HepG2 (cell line): ENCODE results near the gene PAQR6. TPM values are rescaled to one million over a fixed set of nuclear protein-coding genes. Genes with fewer than 3 reads are reported as not detected.

Source experiments
- ATAC-seq: fragments of 200-7000 bp; cut with Tn5 transposase; 3 replicates; pipeline ENCODE4 v1.9.1; 2020; ENCODE audit warnings: mild to moderate bottlenecking, moderate library complexity
- BruUV-seq: library from RNA; stranded (reverse); fragments of 400-500 nt; replicated peaks from 2 replicates; lab custom pipeline; 2021; lab: Mats Ljungman, UMichigan
- CTCF ChIA-PET: fragments of 300-600 bp; formaldehyde crosslinking; extraction: SDS; loops from one replicate; lab custom pipeline; 2021; ENCODE audit warnings: low total read pairs, inconsistent platforms, low intra/inter-chr PET ratio; lab: Yijun Ruan, JAX
- POLR2A ChIA-PET: fragments of 350-600 bp; sonication (Branson Sonifier 250); formaldehyde crosslinking; loops from one replicate; lab custom pipeline; 2020; ENCODE audit warnings: antibody characterized with exemption, inconsistent platforms; lab: Yijun Ruan, JAX
- DNase-seq: peaks from one replicate; pipeline ENCODE4 v3.0.0-alpha.2; 2015; ENCODE audit warnings: low spot score
- FAIRE-seq: peaks from 3 replicates; lab custom pipeline; 2011; peaks lifted over from hg19 to GRCh38; lab: Jason Lieb, UNC
- H2AFZ ChIP-seq: one replicate; pipeline ENCODE4 v1.6.1; 2011; ENCODE audit warnings: low read length, inconsistent platforms
- H3K27ac ChIP-seq: fragments of 300-600 bp; 3 replicates; pipeline ENCODE4 v1.8.0; 2011; ENCODE audit warnings: mixed run types, mild to moderate bottlenecking, mixed read lengths, low read length, inconsistent platforms; ENCODE audit not compliant: insufficient read depth; ENCODE audit errors: extremely low read length
- H3K27me3 ChIP-seq, 2 experiments: fragments of 200-600 bp in 1 of 2; 2 replicates in 1 of 2; 3 replicates in 1 of 2; pipeline versions ENCODE4 v1.6.0 to v1.8.0; 2011; ENCODE audit warnings: low read length in 2 of 2, mild to moderate bottlenecking in 2 of 2, moderate library complexity in 2 of 2, inconsistent platforms in 1 of 2; ENCODE audit not compliant: insufficient read depth in 2 of 2, control insufficient read depth in 1 of 2
- H3K36me3 ChIP-seq, 2 experiments: fragments of 200-600 bp in 1 of 2; replicated peaks in 1 of 2; 2 replicates in 1 of 2; 3 replicates in 1 of 2; pipeline versions ENCODE4 v1.5.1 to v1.8.0; 2011; ENCODE audit warnings: low read length in 2 of 2, inconsistent platforms in 1 of 2; ENCODE audit not compliant: insufficient read depth in 2 of 2, control insufficient read depth in 1 of 2
- H3K4me1 ChIP-seq: 2 replicates; pipeline ENCODE4 v1.5.1; 2012; ENCODE audit warnings: low read length, inconsistent platforms; ENCODE audit not compliant: insufficient read depth
- H3K4me2 ChIP-seq: 2 replicates; pipeline ENCODE4 v1.6.0; 2011; ENCODE audit warnings: low read depth, low read length, inconsistent platforms
- H3K4me3 ChIP-seq, 3 experiments: fragments of 200-600 bp in 1 of 3; sonication (generic), shearing (Covaris generic) in 1 of 3; replicated peaks in 1 of 3; 2 replicates each; pipeline ENCODE4 v1.5.1; 2011 to 2016; ENCODE audit warnings: low read length in 3 of 3, inconsistent platforms in 2 of 3, low read depth in 2 of 3, mild to moderate bottlenecking in 2 of 3, control low read depth in 1 of 3, mixed read lengths in 1 of 3; ENCODE audit not compliant: insufficient read depth in 1 of 3
- H3K79me2 ChIP-seq: one replicate; pipeline ENCODE4 v1.6.1; 2011; ENCODE audit warnings: low read length, inconsistent platforms; ENCODE audit not compliant: insufficient read depth
- H3K9ac ChIP-seq: 2 replicates; pipeline ENCODE4 v1.6.0; 2011; ENCODE audit warnings: mild to moderate bottlenecking, low read depth, low read length, inconsistent platforms; ENCODE audit not compliant: insufficient read depth
- H3K9me3 ChIP-seq: 2 replicates; pipeline ENCODE4 v1.5.1; 2012; ENCODE audit warnings: mild to moderate bottlenecking, low read length
- H4K20me1 ChIP-seq: 2 replicates; pipeline ENCODE4 v1.6.0; 2011; ENCODE audit warnings: inconsistent platforms, mild to moderate bottlenecking, low read length, moderate library complexity; ENCODE audit not compliant: insufficient read depth
- FLYWCH1 ChIP-seq: sonication (generic); formaldehyde crosslinking; IDR thresholded peaks from 2 replicates; pipeline ENCODE4 v1.8.1; 2023; ENCODE audit warnings: mild to moderate bottlenecking, missing genetic modification reagents
- TCF7L2 ChIP-seq: IDR thresholded peaks from 2 replicates; pipeline ENCODE4 v1.6.1; 2011; ENCODE audit warnings: mild to moderate bottlenecking, low read depth, low read length, moderate library complexity
- ZNF414 ChIP-seq: sonication (generic); formaldehyde crosslinking; IDR thresholded peaks from 2 replicates; pipeline ENCODE4 v1.5.0; 2020; ENCODE audit warnings: missing genetic modification reagents
- WGBS: methylation state at CpG from one replicate; pipeline ENCODE4 v1.1.6; 2017; ENCODE audit warnings: low lambda C conversion rate; 5-methylcytosine and 5-hydroxymethylcytosine counted together
- in situ Hi-C: cut with HindIII; loops from 2 replicates; pipeline ENCODE4 v1.10.0; 2017; ENCODE audit warnings: low pct_unique_long_range_greater_than_20kb; ENCODE audit not compliant: extremely low pct_ligation_motif_present
- intact Hi-C: fragments of 100-400 bp; cut with micrococcal nuclease; formaldehyde crosslinking; loops from one replicate; pipeline ENCODE4 v1.10.0; 2022; ENCODE audit not compliant: unreplicated experiment
- polyA plus RNA-seq, 8 experiments: library from polyadenylated mRNA; depleted of rRNA in 3 of 8; stranded (reverse) in 7 of 8; unstranded in 1 of 8; fragments of >200 nt; fragmentation: Illumina TruSeq in 4 of 8; extraction: Trizol in 4 of 8; gene quantifications; 2 replicates each; pipeline versions ENCODE4 v1.2.1 to v1.2.3, GENCODE V29; 2011 to 2016; ENCODE audit warnings: low read depth in 4 of 8, missing spikeins in 1 of 8, mixed read lengths in 1 of 8; ENCODE audit not compliant: insufficient read depth in 1 of 8
- total RNA-seq, 5 experiments: library from RNA; depleted of rRNA; stranded (reverse); fragments of >200 nt; fragmentation: Illumina TruSeq; extraction: Trizol; gene quantifications; 2 replicates each; pipeline ENCODE4 v1.2.3, GENCODE V29; 2016; ENCODE audit warnings: low read depth in 1 of 5
- TF ChIP-seq, protein P1 (sequence below): sonication (generic); formaldehyde crosslinking; IDR thresholded peaks from 2 replicates; pipeline ENCODE4 v1.4.0; 2020; ENCODE audit warnings: missing genetic modification reagents

The PAQR6 gene
- total and polyA plus RNA-seq, 2 of the 13 experiments (the other 11 are each of a cell fraction or from before 2014, with no cell fraction given): 0.82 to 1.4 TPM

GRCh38 chr1:156196445-156196844, 51.4 kb downstream of the PAQR6 start (continued):
- TF ChIP-seq, protein P1, sequence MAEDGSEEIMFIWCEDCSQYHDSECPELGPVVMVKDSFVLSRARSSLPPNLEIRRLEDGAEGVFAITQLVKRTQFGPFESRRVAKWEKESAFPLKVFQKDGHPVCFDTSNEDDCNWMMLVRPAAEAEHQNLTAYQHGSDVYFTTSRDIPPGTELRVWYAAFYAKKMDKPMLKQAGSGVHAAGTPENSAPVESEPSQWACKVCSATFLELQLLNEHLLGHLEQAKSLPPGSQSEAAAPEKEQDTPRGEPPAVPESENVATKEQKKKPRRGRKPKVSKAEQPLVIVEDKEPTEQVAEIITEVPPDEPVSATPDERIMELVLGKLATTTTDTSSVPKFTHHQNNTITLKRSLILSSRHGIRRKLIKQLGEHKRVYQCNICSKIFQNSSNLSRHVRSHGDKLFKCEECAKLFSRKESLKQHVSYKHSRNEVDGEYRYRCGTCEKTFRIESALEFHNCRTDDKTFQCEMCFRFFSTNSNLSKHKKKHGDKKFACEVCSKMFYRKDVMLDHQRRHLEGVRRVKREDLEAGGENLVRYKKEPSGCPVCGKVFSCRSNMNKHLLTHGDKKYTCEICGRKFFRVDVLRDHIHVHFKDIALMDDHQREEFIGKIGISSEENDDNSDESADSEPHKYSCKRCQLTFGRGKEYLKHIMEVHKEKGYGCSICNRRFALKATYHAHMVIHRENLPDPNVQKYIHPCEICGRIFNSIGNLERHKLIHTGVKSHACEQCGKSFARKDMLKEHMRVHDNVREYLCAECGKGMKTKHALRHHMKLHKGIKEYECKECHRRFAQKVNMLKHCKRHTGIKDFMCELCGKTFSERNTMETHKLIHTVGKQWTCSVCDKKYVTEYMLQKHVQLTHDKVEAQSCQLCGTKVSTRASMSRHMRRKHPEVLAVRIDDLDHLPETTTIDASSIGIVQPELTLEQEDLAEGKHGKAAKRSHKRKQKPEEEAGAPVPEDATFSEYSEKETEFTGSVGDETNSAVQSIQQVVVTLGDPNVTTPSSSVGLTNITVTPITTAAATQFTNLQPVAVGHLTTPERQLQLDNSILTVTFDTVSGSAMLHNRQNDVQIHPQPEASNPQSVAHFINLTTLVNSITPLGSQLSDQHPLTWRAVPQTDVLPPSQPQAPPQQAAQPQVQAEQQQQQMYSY (CRISPR knock-in tag): no peak
- TF ChIP-seq FLYWCH1 (CRISPR knock-in tag): no peak
- TF ChIP-seq ZNF414 (CRISPR knock-in tag): no peak

DNA sequence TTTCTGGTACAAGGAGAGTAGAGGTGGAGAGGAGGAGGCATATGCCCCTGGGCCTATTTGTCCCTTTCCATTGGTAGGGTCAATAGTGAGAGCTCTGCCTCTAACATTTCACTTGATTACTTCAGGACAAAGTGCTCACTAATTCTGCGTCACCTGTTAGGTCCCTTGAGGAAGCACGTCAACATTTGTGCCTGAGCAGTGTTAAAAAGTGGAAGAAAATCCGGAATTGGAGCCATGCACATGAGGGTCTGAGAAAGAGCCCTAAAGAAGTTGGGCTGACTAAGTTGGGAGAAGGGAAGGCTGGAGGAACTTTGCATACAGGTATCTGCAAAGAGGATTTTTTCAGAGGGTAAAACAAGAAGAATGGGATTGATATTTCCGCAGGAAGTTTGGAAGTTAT, 52.0 kb downstream of the PAQR6 start:
- ATAC-seq (no peak), FAIRE-seq (no peak), DNase-seq (no peak)
- Histone ChIP-seq H3K36me3 (peaks cover 11 to 18% of the 10 kb centered on the region in 2 experiments), H4K20me1 (no peaks in the 10 kb centered on the region), H3K4me2 (no peak overlapping the region), H3K27me3 (no peaks in the 10 kb centered on the region; a peak in 1 of 5 replicates), H3K79me2 (peaks cover 36% of the 10 kb centered on the region), H2AFZ (no peak overlapping the region), H3K4me1 (peaks cover 72% of the 10 kb centered on the region), H3K9me3 (no peaks in the 10 kb centered on the region), H3K9ac (no peak overlapping the region), H3K4me3 (no peak overlapping the region), H3K27ac (no peak overlapping the region)
- CTCF ChIA-PET: no interaction called here
- POLR2A ChIA-PET: interaction anchor here (2.5 kb wide), 1 partner anchor 17 kb away, joined by 32 read pairs; the partner anchor contains the start of gene PMF1
- TF ChIP-seq TCF7L2: no peak
- TF ChIP-seq, protein P1 (CRISPR knock-in tag): peak; percentile 87
- WGBS: 88% methylated on average over 4 of the region's 4 CpGs
- BruUV-seq: no TSS peak
- in situ Hi-C loops (no loop called here), intact Hi-C loops (no loop called here)
